ENCODE measurements around the gene C22orf15. TPM values are rescaled to one million over a fixed set of nuclear protein-coding genes. Genes with fewer than 3 reads are reported as not detected.

Gene C22orf15
- polyA plus RNA-seq, 2 of the 4 experiments (the other 2 are of a cell fraction) = not detected

DNA sequence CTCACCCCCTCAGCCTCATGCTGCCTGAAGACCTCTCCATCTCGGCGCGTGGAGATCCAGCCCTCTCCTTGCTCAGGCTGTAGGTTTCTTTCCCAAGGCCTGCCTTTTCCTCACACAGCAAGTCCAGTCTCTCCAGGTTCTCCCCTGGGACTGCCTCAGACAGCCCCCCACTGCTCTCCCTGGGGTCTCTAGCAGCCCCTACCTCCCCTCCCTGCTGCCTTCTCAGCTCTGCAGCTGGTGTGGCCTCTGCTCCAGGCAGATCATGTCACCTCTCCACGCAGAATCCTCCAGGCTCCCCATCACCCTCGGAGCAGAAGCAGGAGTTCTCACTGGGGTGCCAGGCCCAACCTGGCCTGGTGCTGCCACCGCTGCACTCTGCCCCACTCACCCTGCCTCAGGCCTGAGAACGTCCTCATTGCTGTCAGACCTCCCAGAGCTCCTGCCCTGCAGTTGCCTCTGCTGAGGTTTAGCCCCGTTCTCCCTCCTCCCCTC, 39.1 kb downstream of the C22orf15 start (continued):
- TF ChIP-seq ELK1 (IDR thresholded peaks at IDR 0.05; ENCODE audit: low read depth, low read length) (no peak), RCOR1 (IDR thresholded peaks at IDR 0.05; ENCODE audit: low read depth, low read length) (no peak), MAFK (IDR thresholded peaks at IDR 0.05; ENCODE audit: partially characterized antibody) (no peak), RAD21 (conservative IDR thresholded peaks at IDR 0.05 in 1 of 2, IDR thresholded peaks at IDR 0.05 in 1 of 2) (no peak), NFE2L2 (conservative IDR thresholded peaks at IDR 0.05; ENCODE audit: low read length) (no peak)
- TF ChIP-seq, protein P1, sequence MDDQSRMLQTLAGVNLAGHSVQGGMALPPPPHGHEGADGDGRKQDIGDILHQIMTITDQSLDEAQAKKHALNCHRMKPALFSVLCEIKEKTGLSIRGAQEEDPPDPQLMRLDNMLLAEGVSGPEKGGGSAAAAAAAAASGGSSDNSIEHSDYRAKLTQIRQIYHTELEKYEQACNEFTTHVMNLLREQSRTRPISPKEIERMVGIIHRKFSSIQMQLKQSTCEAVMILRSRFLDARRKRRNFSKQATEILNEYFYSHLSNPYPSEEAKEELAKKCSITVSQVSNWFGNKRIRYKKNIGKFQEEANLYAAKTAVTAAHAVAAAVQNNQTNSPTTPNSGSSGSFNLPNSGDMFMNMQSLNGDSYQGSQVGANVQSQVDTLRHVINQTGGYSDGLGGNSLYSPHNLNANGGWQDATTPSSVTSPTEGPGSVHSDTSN (IDR thresholded peaks at IDR 0.05) = no peak

DNA sequence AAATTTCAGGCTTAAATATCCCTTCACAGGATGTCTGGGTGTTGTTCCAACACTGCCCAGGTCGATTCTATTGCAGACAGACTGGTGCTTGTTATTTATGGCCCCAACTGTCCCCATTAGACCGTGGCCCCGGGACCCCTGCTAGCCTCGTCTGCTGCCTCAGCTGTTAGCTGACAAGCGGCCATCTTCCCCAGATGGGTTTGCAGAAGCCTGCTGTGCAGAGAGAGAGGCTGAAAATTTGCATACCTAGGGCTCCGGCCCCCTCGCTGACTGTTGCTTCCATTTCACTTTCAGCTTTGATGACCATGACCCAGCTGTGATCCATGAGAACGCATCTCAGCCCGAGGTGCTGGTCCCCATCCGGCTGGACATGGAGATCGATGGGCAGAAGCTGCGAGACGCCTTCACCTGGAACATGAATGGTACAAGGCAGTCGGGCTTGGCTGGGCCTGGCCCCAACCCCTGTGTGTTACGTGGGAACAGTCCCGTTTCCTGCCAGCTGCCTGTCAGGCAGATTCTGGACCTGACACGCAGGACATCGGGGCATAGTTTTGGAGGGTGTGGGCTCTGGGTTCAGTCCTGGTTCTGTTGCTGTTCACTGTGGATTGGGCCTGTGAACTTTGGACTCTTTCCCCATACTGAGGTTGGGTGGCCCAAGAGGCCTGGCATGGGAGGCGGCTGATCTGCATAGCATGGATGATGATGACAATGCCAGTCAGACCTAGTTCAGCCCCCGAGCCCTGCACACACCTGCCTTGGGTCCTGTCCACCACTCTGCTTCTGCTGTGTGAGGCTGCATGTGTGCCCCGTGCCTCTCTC, 40.4 kb downstream of the C22orf15 start:
- ATAC-seq = no peak
- no peak overlapping the region for H3K4me2 ChIP-seq
- H3K9me3 ChIP-seq = no peaks in the 10 kb centered on the region
- no peaks in the 10 kb centered on the region for H3K4me1 ChIP-seq
- CTCF ChIA-PET = interaction anchor here (1.8 to 2.5 kb wide), 2 partner anchors 34 to 46 kb away, joined by 6 to 7 read pairs; no protein-coding TSS in a partner anchor
- no peak for FAIRE-seq
- H3K4me3 ChIP-seq = no peak overlapping the region
- TF ChIP-seq ELK1 (IDR thresholded peaks at IDR 0.05; ENCODE audit: low read depth, low read length) = no peak
- TF ChIP-seq NFE2L2 (conservative IDR thresholded peaks at IDR 0.05; ENCODE audit: low read length) = no peak
- no peak for TF ChIP-seq NPAS2 (CRISPR knock-in tag; IDR thresholded peaks at IDR 0.05; ENCODE audit: borderline replicate concordance)
- TF ChIP-seq MAX (IDR thresholded peaks at IDR 0.05) = no peak
- TF ChIP-seq, protein P1 (IDR thresholded peaks at IDR 0.05) = no peak
- TF ChIP-seq HOXB13 (CRISPR knock-in tag; IDR thresholded peaks at IDR 0.05; ENCODE audit: low read depth) = no peak
- no peak for TF ChIP-seq ZC3H11A (IDR thresholded peaks at IDR 0.05)
- no peak for TF ChIP-seq HEYL (CRISPR knock-in tag; IDR thresholded peaks at IDR 0.05)
- no peak for TF ChIP-seq KDM1A (IDR thresholded peaks at IDR 0.05; ENCODE audit: low read depth)
- TF ChIP-seq RFX5 (IDR thresholded peaks at IDR 0.05) = no peak
- no peak for TF ChIP-seq FOSB (CRISPR knock-in tag; IDR thresholded peaks at IDR 0.05)
- TF ChIP-seq POLR2AphosphoS2 (conservative IDR thresholded peaks at IDR 0.05; ENCODE audit: low read length) = no peak
- no peak for TF ChIP-seq ESRRA (IDR thresholded peaks at IDR 0.05; ENCODE audit: borderline replicate concordance, low read length)
- no peak for TF ChIP-seq FOXS1 (CRISPR knock-in tag; IDR thresholded peaks at IDR 0.05)
- no peak for DNase-seq (ENCODE audit: low read depth in 1 of 2, low spot score in 1 of 2)
- POLR2A ChIA-PET = no interaction called here
- H3K27ac ChIP-seq = no peak overlapping the region
- 87% methylated on average over 14 of the region's 21 CpGs for WGBS (ENCODE audit: missing lambda C conversion rate)

GRCh38 chr22:23804781-23805291, 42.0 kb downstream of the C22orf15 start:
- TF ChIP-seq SREBF2 (IDR thresholded peaks at IDR 0.05) (no peak), POLR2AphosphoS2 (conservative IDR thresholded peaks at IDR 0.05; ENCODE audit: low read length) (no peak), RARB (CRISPR knock-in tag; IDR thresholded peaks at IDR 0.05) (no peak), RFX5 (IDR thresholded peaks at IDR 0.05) (no peak), MAZ (IDR thresholded peaks at IDR 0.05; ENCODE audit: borderline replicate concordance, low read depth, low read length) (no peak), MAX (IDR thresholded peaks at IDR 0.05) (no peak), FOSB (CRISPR knock-in tag; IDR thresholded peaks at IDR 0.05) (no peak), ELK1 (IDR thresholded peaks at IDR 0.05; ENCODE audit: low read depth, low read length) (no peak), ESRRA (IDR thresholded peaks at IDR 0.05; ENCODE audit: borderline replicate concordance, low read length) (no peak), KDM5A (IDR thresholded peaks at IDR 0.05) (no peak), PHF8 (IDR thresholded peaks at IDR 0.05; ENCODE audit: borderline replicate concordance, low read depth) (no peak), CBX8 (IDR thresholded peaks at IDR 0.05) (no peak)
- no peaks in the 10 kb centered on the region for H3K4me1 ChIP-seq
- ATAC-seq (no peak), FAIRE-seq (no peak), DNase-seq (ENCODE audit: low read depth in 1 of 2, low spot score in 1 of 2) (no peak)
- H3K27ac ChIP-seq = no peak overlapping the region
- H3K9me3 ChIP-seq = no peaks in the 10 kb centered on the region
- WGBS (ENCODE audit: missing lambda C conversion rate) = 86% methylated on average over 11 of the region's 12 CpGs
- ChIA-PET POLR2A (no interaction called here), CTCF (interaction anchor here (1.1 to 2.5 kb wide), 3 partner anchors 15 to 45 kb away, joined by 4 to 7 read pairs (median 4); no protein-coding TSS in a partner anchor)
- H3K4me2 ChIP-seq = no peak overlapping the region
- H3K4me3 ChIP-seq = no peak overlapping the region

All from A549 (cell line).